UCSD-AML1 (cell line): ENCODE results near the gene MGAT1.
"Not testable (repeated sequence)": the region's sequence is repeated elsewhere in the genome, so short reads cannot be mapped to it uniquely, and the experiment has no call there.

Experiments
- DNase-seq: peaks from one replicate; lab custom pipeline; 2025; ENCODE audit not compliant: unreplicated experiment; lab: John Stamatoyannopoulos, UW

The MGAT1 gene

GRCh38 chr5:180786531-180787398 lies 15.8 kb downstream of the MGAT1 start:
- peak; percentile 72 for DNase-seq

- DNase-seq, result no peak
Measured at GRCh38 chr5:180785794-180786221, 16.8 kb downstream of the MGAT1 start.

GRCh38 chr5:180785121-180785781 lies 17.4 kb downstream of the MGAT1 start:
- DNase-seq, result no peak

- DNase-seq, result peak; percentile 62
Measured at GRCh38 chr5:180784497-180785097, 18.0 kb downstream of the MGAT1 start.

GRCh38 chr5:180783340-180784052 lies 19.1 kb downstream of the MGAT1 start:
- DNase-seq, result no peak

GRCh38 chr5:180782748-180783147 lies 19.9 kb downstream of the MGAT1 start:
- DNase-seq, result no peak

- not testable (repeated sequence) for DNase-seq
Measured at GRCh38 chr5:180781900-180782326, 20.7 kb downstream of the MGAT1 start.

GRCh38 chr5:180779985-180780610 lies 22.5 kb downstream of the MGAT1 start:
- no peak for DNase-seq

GRCh38 chr5:180777475-180777874 lies 25.1 kb downstream of the MGAT1 start:
- no peak for DNase-seq

GRCh38 chr5:180776376-180776775 lies 26.2 kb downstream of the MGAT1 start:
- no peak for DNase-seq

GRCh38 chr5:180775624-180776023 lies 27.0 kb downstream of the MGAT1 start:
- no peak for DNase-seq

- DNase-seq, result no peak
Measured at GRCh38 chr5:180771839-180772238, 30.8 kb downstream of the MGAT1 start.

GRCh38 chr5:180769821-180770220 lies 32.8 kb downstream of the MGAT1 start:
- no peak for DNase-seq

- no peak for DNase-seq
Measured at GRCh38 chr5:180755601-180756000, 47.0 kb downstream of the MGAT1 start.

- DNase-seq, result no peak
Measured at GRCh38 chr5:180744253-180744652, 58.4 kb downstream of the MGAT1 start.

GRCh38 chr5:180742727-180743126 lies 59.9 kb downstream of the MGAT1 start:
- no peak for DNase-seq

GRCh38 chr5:180740953-180741352 lies 61.7 kb downstream of the MGAT1 start:
- not testable (repeated sequence) for DNase-seq

- DNase-seq, result no peak
Measured at GRCh38 chr5:180739958-180740357, 62.6 kb downstream of the MGAT1 start, which contains the start of gene OR2Y1. TSS of gene OR2Y1 (minus strand) at chr5:180740058. CDS start at chr5:180740058, 0 bp downstream.

GRCh38 chr5:180739271-180739670 lies 63.3 kb downstream of the MGAT1 start:
- no peak for DNase-seq

GRCh38 chr5:180736536-180736935 lies 66.1 kb downstream of the MGAT1 start:
- no peak for DNase-seq
